ENCODE measurements around the gene KIFAP3.

- TF ChIP-seq POLR2A (IDR thresholded peaks at IDR 0.05): no peak
- TF ChIP-seq, protein P1, sequence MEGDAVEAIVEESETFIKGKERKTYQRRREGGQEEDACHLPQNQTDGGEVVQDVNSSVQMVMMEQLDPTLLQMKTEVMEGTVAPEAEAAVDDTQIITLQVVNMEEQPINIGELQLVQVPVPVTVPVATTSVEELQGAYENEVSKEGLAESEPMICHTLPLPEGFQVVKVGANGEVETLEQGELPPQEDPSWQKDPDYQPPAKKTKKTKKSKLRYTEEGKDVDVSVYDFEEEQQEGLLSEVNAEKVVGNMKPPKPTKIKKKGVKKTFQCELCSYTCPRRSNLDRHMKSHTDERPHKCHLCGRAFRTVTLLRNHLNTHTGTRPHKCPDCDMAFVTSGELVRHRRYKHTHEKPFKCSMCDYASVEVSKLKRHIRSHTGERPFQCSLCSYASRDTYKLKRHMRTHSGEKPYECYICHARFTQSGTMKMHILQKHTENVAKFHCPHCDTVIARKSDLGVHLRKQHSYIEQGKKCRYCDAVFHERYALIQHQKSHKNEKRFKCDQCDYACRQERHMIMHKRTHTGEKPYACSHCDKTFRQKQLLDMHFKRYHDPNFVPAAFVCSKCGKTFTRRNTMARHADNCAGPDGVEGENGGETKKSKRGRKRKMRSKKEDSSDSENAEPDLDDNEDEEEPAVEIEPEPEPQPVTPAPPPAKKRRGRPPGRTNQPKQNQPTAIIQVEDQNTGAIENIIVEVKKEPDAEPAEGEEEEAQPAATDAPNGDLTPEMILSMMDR (IDR thresholded peaks at IDR 0.05 in 4 of 5, conservative IDR thresholded peaks at IDR 0.05 in 1 of 5): no peak
Measured at GRCh38 chr1:170044187-170044586, 30.3 kb downstream of the KIFAP3 start.
